HEK293 (cell line): ENCODE results near the gene KLHL36.

Experiments
- CTCF ChIA-PET: fragments of 350-600 bp; formaldehyde crosslinking; extraction: SDS; loops from one replicate; lab custom pipeline; 2021; ENCODE audit warnings: antibody characterized with exemption; lab: Yijun Ruan, JAX
- POLR2A ChIA-PET: fragments of 300-600 bp; formaldehyde crosslinking; extraction: SDS; loops from one replicate; lab custom pipeline; 2020; ENCODE audit warnings: antibody characterized with exemption, inconsistent platforms; lab: Yijun Ruan, JAX
- H3K27ac ChIP-seq: fragments of 200-500 bp; sonication (Bioruptor generic); 2 replicates; pipeline ENCODE4 v1.5.1; 2014; ENCODE audit warnings: low read depth, low read length, control low read depth, inconsistent platforms; ENCODE audit errors: extremely low read depth
- H3K36me3 ChIP-seq, 2 experiments: fragments of 200-500 bp in 1 of 2; sonication (Bioruptor generic) in 1 of 2; 1 replicate in 1 of 2; 2 replicates in 1 of 2; pipeline ENCODE4 v1.5.1; 2014 to 2017; ENCODE audit warnings: inconsistent platforms in 2 of 2, low read length in 2 of 2; ENCODE audit not compliant: control insufficient read depth in 2 of 2, insufficient read depth in 1 of 2
- H3K4me1 ChIP-seq: fragments of 200-500 bp; sonication (Bioruptor generic); 2 replicates; pipeline ENCODE4 v1.5.1; 2014; ENCODE audit warnings: mild to moderate bottlenecking, low read length, inconsistent platforms; ENCODE audit not compliant: control insufficient read depth, insufficient read depth
- H3K4me3 ChIP-seq: 2 replicates; pipeline ENCODE4 v1.5.1; 2011; ENCODE audit warnings: low read depth, mild to moderate bottlenecking, control low read depth, low read length, moderate library complexity
- H3K9me3 ChIP-seq: fragments of 200-500 bp; sonication (Bioruptor generic); 2 replicates; pipeline ENCODE4 v1.5.1; 2014; ENCODE audit warnings: low read depth, low read length, inconsistent platforms; ENCODE audit not compliant: control insufficient read depth, insufficient read depth
- BCL11B ChIP-seq: fragments of 450-650 bp; formaldehyde crosslinking; IDR thresholded peaks from 2 replicates; pipeline ENCODE4 v1.5.1; 2016; ENCODE audit warnings: low read depth, missing biosample characterization, missing genetic modification characterization
- KLF1 ChIP-seq: fragments of 450-650 bp; formaldehyde crosslinking; IDR thresholded peaks from 2 replicates; pipeline ENCODE4 v1.5.1; 2016; ENCODE audit warnings: missing biosample characterization, missing genetic modification characterization
- KLF8 ChIP-seq: fragments of 450-650 bp; formaldehyde crosslinking; IDR thresholded peaks from 2 replicates; pipeline ENCODE4 v1.5.1; 2016; ENCODE audit warnings: missing biosample characterization, missing genetic modification characterization
- OSR2 ChIP-seq: fragments of 450-650 bp; formaldehyde crosslinking; IDR thresholded peaks from 2 replicates; pipeline ENCODE4 v1.5.1; 2016; ENCODE audit warnings: missing biosample characterization, missing genetic modification characterization
- SCRT2 ChIP-seq: fragments of 450-650 bp; formaldehyde crosslinking; IDR thresholded peaks from 2 replicates; pipeline ENCODE4 v1.5.1; 2016; ENCODE audit warnings: missing biosample characterization, missing genetic modification characterization
- WT1 ChIP-seq: fragments of 450-650 bp; formaldehyde crosslinking; IDR thresholded peaks from 2 replicates; pipeline ENCODE4 v1.5.1; 2016; ENCODE audit warnings: missing biosample characterization, missing genetic modification characterization
- ZBTB48 ChIP-seq: fragments of 450-650 bp; formaldehyde crosslinking; IDR thresholded peaks from 2 replicates; pipeline ENCODE4 v1.5.1; 2016; ENCODE audit warnings: missing biosample characterization, missing genetic modification characterization
- ZIC2 ChIP-seq: fragments of 450-650 bp; formaldehyde crosslinking; IDR thresholded peaks from 2 replicates; pipeline ENCODE4 v1.5.1; 2016; ENCODE audit warnings: missing biosample characterization, missing genetic modification characterization
- ZNF211 ChIP-seq: fragments of 450-650 bp; formaldehyde crosslinking; IDR thresholded peaks from 2 replicates; pipeline ENCODE4 v1.5.1; 2016; ENCODE audit warnings: low read depth, missing biosample characterization, missing genetic modification characterization
- ZNF266 ChIP-seq: fragments of 450-650 bp; formaldehyde crosslinking; IDR thresholded peaks from 2 replicates; pipeline ENCODE4 v1.5.1; 2016; ENCODE audit warnings: missing biosample characterization, missing genetic modification characterization, low read depth
- ZNF292 ChIP-seq: fragments of 450-650 bp; formaldehyde crosslinking; IDR thresholded peaks from 2 replicates; pipeline ENCODE4 v1.5.1; 2016; ENCODE audit warnings: low read depth, missing biosample characterization, missing genetic modification characterization, borderline replicate concordance
- ZNF341 ChIP-seq: fragments of 450-650 bp; formaldehyde crosslinking; IDR thresholded peaks from 2 replicates; pipeline ENCODE4; 2016; ENCODE audit warnings: low read depth, missing biosample characterization, missing genetic modification characterization
- ZNF37A ChIP-seq: fragments of 450-650 bp; IDR thresholded peaks from 2 replicates; pipeline ENCODE4 v1.5.1; 2018; ENCODE audit warnings: missing biosample characterization, missing genetic modification characterization
- ZNF548 ChIP-seq: fragments of 450-650 bp; formaldehyde crosslinking; IDR thresholded peaks from 2 replicates; pipeline ENCODE4 v1.5.1; 2016; ENCODE audit warnings: missing biosample characterization, missing genetic modification characterization
- ZNF558 ChIP-seq: fragments of 450-650 bp; formaldehyde crosslinking; IDR thresholded peaks from 2 replicates; pipeline ENCODE4 v1.5.1; 2016; ENCODE audit warnings: missing biosample characterization, missing genetic modification characterization
- ZNF610 ChIP-seq: fragments of 450-650 bp; formaldehyde crosslinking; IDR thresholded peaks from 2 replicates; pipeline ENCODE4 v1.5.1; 2016; ENCODE audit warnings: missing biosample characterization, missing genetic modification characterization, borderline replicate concordance
- ZNF670 ChIP-seq: fragments of 450-650 bp; formaldehyde crosslinking; IDR thresholded peaks from 2 replicates; pipeline ENCODE4 v1.5.1; 2016; ENCODE audit warnings: missing biosample characterization, missing genetic modification characterization, low read depth
- ZNF768 ChIP-seq: fragments of 450-650 bp; formaldehyde crosslinking; IDR thresholded peaks from 2 replicates; pipeline ENCODE4 v1.5.1; 2018; ENCODE audit warnings: missing biosample characterization, mild to moderate bottlenecking, missing genetic modification characterization
- TF ChIP-seq, protein P1 (sequence below): fragments of 450-650 bp; formaldehyde crosslinking; IDR thresholded peaks from 2 replicates; pipeline ENCODE4 v1.5.1; 2016; ENCODE audit warnings: missing biosample characterization, missing genetic modification characterization
- TF ChIP-seq, protein P2 (sequence below): fragments of 450-650 bp; formaldehyde crosslinking; IDR thresholded peaks from 2 replicates; pipeline ENCODE4 v1.5.1; 2016; ENCODE audit warnings: missing biosample characterization, missing genetic modification characterization, low read depth
- TF ChIP-seq, protein P3 (sequence below): fragments of 450-650 bp; formaldehyde crosslinking; IDR thresholded peaks from 2 replicates; pipeline ENCODE4 v1.5.1; 2017; ENCODE audit warnings: missing biosample characterization, missing genetic modification characterization
- TF ChIP-seq, protein P4 (sequence below): fragments of 450-650 bp; formaldehyde crosslinking; IDR thresholded peaks from 2 replicates; pipeline ENCODE4 v1.5.1; 2016; ENCODE audit warnings: missing biosample characterization, missing genetic modification characterization, borderline replicate concordance

The KLHL36 gene

DNA sequence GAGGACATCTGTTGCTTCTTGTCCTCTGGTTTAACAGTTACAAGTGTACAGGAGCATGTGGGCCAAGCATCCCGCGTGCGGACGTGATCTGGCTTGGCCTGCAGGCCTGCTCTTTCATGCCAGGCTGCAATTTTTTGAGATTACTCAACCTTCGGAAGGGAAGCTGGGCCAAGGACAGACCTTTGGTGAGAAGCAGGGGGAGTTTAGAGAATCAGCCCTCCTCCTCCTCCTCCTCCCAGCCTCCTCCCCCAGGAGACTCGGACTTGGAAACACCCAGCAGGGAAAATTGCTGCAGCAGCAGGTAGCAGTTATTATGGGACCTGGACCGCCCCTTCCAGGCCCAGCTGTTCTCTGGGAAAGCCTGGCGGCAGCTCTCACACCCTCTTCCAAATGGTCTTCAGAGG, 5.1 kb upstream of the KLHL36 start:
- CTCF ChIA-PET: interaction anchor here (0.6 to 2.1 kb wide), 3 partner anchors 20 to 180 kb away, joined by 3 to 7 read pairs (median 3); no protein-coding TSS in a partner anchor
- H3K36me3 ChIP-seq: no peaks in the 10 kb centered on the region
- TF ChIP-seq SCRT2 (tag by site-specific recombination) (peak; percentile 45; the same call in 1 of the 2 replicates), KLF1 (peak; percentile 28; the same call in 1 of the 2 replicates), ZIC2 (peak; percentile 69), ZNF211 (tag by site-specific recombination) (no peak), ZNF341 (tag by site-specific recombination) (0 out of 2 replicates have a peak, but pooled peaks have one; percentile 24)
- TF ChIP-seq, protein P1, sequence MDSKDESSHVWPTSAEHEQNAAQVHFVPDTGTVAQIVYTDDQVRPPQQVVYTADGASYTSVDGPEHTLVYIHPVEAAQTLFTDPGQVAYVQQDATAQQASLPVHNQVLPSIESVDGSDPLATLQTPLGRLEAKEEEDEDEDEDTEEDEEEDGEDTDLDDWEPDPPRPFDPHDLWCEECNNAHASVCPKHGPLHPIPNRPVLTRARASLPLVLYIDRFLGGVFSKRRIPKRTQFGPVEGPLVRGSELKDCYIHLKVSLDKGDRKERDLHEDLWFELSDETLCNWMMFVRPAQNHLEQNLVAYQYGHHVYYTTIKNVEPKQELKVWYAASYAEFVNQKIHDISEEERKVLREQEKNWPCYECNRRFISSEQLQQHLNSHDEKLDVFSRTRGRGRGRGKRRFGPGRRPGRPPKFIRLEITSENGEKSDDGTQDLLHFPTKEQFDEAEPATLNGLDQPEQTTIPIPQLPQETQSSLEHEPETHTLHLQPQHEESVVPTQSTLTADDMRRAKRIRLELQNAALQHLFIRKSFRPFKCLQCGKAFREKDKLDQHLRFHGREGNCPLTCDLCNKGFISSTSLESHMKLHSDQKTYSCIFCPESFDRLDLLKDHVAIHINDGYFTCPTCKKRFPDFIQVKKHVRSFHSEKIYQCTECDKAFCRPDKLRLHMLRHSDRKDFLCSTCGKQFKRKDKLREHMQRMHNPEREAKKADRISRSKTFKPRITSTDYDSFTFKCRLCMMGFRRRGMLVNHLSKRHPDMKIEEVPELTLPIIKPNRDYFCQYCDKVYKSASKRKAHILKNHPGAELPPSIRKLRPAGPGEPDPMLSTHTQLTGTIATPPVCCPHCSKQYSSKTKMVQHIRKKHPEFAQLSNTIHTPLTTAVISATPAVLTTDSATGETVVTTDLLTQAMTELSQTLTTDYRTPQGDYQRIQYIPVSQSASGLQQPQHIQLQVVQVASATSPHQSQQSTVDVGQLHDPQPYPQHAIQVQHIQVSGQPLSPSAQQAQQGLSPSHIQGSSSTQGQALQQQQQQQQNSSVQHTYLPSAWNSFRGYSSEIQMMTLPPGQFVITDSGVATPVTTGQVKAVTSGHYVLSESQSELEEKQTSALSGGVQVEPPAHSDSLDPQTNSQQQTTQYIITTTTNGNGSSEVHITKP: peak; percentile 77
- TF ChIP-seq, protein P2, sequence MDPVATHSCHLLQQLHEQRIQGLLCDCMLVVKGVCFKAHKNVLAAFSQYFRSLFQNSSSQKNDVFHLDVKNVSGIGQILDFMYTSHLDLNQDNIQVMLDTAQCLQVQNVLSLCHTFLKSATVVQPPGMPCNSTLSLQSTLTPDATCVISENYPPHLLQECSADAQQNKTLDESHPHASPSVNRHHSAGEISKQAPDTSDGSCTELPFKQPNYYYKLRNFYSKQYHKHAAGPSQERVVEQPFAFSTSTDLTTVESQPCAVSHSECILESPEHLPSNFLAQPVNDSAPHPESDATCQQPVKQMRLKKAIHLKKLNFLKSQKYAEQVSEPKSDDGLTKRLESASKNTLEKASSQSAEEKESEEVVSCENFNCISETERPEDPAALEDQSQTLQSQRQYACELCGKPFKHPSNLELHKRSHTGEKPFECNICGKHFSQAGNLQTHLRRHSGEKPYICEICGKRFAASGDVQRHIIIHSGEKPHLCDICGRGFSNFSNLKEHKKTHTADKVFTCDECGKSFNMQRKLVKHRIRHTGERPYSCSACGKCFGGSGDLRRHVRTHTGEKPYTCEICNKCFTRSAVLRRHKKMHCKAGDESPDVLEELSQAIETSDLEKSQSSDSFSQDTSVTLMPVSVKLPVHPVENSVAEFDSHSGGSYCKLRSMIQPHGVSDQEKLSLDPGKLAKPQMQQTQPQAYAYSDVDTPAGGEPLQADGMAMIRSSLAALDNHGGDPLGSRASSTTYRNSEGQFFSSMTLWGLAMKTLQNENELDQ: no peak
- TF ChIP-seq, all 188 proteins: peak for 5
- Histone ChIP-seq H3K9me3 (no peaks in the 10 kb centered on the region), H3K27ac (no peak overlapping the region), H3K4me3 (no peak overlapping the region), H3K4me1 (no peaks in the 10 kb centered on the region)
- POLR2A ChIA-PET: no interaction called here

DNA sequence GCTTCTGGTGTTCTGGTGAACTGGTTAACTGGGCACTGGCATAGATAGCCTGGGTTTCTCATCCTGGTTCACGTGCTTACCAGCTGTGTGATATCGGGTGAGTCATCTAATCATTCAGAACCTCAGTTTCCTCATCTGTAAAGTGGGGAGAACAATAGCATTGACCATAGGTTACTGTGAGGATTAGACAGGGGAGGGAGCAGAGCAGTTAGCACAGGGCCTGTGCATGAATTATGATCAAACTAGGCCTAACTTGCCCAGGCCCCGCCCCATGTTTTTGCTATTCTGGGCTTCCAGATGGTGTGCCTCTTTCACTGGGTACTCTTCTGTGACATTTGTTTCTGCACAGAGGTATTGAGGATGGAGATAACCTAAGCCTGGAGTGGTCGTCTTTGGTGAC, 4.6 kb upstream of the KLHL36 start:
- TF ChIP-seq ZNF548 (tag by site-specific recombination) (no peak), ZNF37A (tag by site-specific recombination) (no peak), WT1 (tag by site-specific recombination) (no peak), ZNF292 (no peak), ZNF768 (tag by site-specific recombination) (no peak), BCL11B (tag by site-specific recombination) (no peak), KLF8 (tag by site-specific recombination) (no peak), ZNF610 (tag by site-specific recombination) (no peak), ZNF670 (tag by site-specific recombination) (no peak), ZBTB48 (tag by site-specific recombination) (no peak), ZNF266 (tag by site-specific recombination) (no peak), ZNF558 (tag by site-specific recombination) (no peak), OSR2 (tag by site-specific recombination) (no peak)
- TF ChIP-seq, protein P3, sequence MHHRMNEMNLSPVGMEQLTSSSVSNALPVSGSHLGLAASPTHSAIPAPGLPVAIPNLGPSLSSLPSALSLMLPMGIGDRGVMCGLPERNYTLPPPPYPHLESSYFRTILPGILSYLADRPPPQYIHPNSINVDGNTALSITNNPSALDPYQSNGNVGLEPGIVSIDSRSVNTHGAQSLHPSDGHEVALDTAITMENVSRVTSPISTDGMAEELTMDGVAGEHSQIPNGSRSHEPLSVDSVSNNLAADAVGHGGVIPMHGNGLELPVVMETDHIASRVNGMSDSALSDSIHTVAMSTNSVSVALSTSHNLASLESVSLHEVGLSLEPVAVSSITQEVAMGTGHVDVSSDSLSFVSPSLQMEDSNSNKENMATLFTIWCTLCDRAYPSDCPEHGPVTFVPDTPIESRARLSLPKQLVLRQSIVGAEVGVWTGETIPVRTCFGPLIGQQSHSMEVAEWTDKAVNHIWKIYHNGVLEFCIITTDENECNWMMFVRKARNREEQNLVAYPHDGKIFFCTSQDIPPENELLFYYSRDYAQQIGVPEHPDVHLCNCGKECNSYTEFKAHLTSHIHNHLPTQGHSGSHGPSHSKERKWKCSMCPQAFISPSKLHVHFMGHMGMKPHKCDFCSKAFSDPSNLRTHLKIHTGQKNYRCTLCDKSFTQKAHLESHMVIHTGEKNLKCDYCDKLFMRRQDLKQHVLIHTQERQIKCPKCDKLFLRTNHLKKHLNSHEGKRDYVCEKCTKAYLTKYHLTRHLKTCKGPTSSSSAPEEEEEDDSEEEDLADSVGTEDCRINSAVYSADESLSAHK (tag by site-specific recombination): no peak
- TF ChIP-seq, protein P1: no peak
- TF ChIP-seq, protein P4, sequence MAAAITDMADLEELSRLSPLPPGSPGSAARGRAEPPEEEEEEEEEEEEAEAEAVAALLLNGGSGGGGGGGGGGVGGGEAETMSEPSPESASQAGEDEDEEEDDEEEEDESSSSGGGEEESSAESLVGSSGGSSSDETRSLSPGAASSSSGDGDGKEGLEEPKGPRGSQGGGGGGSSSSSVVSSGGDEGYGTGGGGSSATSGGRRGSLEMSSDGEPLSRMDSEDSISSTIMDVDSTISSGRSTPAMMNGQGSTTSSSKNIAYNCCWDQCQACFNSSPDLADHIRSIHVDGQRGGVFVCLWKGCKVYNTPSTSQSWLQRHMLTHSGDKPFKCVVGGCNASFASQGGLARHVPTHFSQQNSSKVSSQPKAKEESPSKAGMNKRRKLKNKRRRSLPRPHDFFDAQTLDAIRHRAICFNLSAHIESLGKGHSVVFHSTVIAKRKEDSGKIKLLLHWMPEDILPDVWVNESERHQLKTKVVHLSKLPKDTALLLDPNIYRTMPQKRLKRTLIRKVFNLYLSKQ (tag by site-specific recombination): no peak
- TF ChIP-seq, all 188 proteins: peak for 0
- no peaks in the 10 kb centered on the region for H3K36me3 ChIP-seq
- H3K4me1 ChIP-seq: no peaks in the 10 kb centered on the region
- ChIA-PET POLR2A (no interaction called here), CTCF (interaction anchor here (2.1 kb wide), 1 partner anchor 95 kb away, joined by 7 read pairs; no protein-coding TSS in a partner anchor)
- H3K4me3 ChIP-seq: no peak overlapping the region
- H3K9me3 ChIP-seq: no peaks in the 10 kb centered on the region
- no peak overlapping the region for H3K27ac ChIP-seq
